Activated CD4-positive, alpha-beta T cell treated with anti-CD3 and anti-CD28 coated beads for 1 hour (primary cell): ENCODE results near the gene PCDH10.
"Not testable (repeated sequence)": the region's sequence is repeated elsewhere in the genome, so short reads cannot be mapped to it uniquely, and the experiment has no call there.

ENCODE experiments used
- DNase-seq: peaks from one replicate; pipeline ENCODE4 v3.0.0-alpha.2; 2020

PCDH10 gene

DNA sequence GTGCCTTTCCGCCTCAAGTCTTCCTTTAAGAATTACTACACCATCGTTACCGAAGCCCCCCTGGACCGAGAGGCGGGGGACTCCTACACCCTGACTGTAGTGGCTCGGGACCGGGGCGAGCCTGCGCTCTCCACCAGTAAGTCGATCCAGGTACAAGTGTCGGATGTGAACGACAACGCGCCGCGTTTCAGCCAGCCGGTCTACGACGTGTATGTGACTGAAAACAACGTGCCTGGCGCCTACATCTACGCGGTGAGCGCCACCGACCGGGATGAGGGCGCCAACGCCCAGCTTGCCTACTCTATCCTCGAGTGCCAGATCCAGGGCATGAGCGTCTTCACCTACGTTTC, 2.2 kb downstream of the PCDH10 start:
- no peak for DNase-seq

DNA sequence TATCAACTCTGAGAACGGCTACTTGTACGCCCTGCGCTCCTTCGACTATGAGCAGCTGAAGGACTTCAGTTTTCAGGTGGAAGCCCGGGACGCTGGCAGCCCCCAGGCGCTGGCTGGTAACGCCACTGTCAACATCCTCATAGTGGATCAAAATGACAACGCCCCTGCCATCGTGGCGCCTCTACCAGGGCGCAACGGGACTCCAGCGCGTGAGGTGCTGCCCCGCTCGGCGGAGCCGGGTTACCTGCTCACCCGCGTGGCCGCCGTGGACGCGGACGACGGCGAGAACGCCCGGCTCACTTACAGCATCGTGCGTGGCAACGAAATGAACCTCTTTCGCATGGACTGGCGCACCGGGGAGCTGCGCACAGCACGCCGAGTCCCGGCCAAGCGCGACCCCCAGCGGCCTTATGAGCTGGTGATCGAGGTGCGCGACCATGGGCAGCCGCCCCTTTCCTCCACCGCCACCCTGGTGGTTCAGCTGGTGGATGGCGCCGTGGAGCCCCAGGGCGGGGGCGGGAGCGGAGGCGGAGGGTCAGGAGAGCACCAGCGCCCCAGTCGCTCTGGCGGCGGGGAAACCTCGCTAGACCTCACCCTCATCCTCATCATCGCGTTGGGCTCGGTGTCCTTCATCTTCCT, 2.7 kb downstream of the PCDH10 start:
- no peak for DNase-seq

DNA sequence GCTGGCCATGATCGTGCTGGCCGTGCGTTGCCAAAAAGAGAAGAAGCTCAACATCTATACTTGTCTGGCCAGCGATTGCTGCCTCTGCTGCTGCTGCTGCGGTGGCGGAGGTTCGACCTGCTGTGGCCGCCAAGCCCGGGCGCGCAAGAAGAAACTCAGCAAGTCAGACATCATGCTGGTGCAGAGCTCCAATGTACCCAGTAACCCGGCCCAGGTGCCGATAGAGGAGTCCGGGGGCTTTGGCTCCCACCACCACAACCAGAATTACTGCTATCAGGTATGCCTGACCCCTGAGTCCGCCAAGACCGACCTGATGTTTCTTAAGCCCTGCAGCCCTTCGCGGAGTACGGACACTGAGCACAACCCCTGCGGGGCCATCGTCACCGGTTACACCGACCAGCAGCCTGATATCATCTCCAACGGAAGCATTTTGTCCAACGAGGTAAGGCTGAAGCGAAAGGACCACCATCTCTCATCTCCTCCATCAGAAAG, 3.3 kb downstream of the PCDH10 start:
- no peak for DNase-seq

DNA sequence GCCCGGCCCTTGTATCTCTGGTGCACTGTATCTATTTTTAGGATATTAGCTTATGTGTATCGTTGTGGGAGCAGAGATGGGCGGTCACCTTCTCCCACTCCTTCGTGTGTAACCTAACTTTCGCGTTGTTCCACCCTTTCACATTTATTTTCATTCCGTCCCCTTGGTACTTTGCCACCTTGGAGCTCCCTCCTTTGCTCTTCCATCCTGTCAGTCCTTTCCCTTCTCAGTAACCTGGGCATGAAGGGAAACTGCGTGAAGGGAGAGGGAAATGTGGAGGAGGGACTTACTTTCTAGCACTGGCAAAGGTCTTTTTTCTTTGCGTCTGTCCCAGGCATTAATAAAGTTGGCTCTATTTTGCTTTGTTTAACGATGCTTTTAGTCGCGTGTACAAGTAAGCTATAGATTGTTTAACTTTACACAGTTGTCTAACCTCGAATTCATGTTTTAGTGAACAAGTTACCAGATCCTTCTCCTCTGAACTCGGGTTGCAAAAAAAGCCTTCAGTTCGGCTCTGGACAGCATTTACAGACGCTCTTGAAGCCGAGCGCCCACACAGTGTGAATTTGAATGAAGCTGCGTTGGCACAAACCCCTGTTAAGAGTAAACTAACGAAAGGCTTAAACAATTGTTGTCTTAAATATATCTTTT, 3.9 kb downstream of the PCDH10 start:
- no peak for DNase-seq

DNA sequence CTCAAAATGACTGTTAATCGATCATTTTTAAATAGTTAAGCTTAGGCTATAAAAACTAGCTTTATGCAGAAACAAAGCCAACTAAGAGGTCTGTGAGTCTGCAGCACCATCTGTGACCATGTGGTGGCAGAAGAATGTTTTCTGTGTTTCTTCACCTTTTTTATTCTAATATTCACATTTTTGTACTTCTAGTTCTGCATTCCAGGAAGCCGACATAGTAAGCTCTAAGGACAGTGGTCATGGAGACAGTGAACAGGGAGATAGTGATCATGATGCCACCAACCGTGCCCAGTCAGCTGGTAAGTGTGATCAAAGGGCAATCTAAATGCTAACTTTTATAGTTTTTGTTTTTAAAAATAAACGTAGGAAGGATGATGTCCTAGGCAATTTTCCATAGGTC, 5.6 kb downstream of the PCDH10 start:
- no peak for DNase-seq

DNA sequence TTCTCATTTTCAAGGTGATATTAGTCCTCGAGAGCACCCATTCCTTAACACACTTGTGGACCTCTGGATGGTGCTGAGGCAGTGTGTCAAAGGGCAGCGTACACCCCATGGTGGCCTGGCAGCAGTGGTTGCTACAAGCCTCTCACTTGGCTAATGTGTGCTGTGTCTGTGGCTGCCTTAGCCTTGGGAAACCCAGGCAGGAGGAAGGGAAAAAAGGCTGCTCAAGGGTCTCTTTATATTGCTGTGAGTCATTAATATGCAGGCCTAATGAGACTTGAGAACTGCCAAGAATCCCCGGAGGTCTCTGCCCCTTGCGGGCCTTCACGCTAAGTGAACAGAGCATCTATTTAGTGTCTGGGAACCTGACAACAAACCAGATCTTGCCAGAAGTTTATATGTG, 7.0 kb downstream of the PCDH10 start:
- DNase-seq: no peak

DNA sequence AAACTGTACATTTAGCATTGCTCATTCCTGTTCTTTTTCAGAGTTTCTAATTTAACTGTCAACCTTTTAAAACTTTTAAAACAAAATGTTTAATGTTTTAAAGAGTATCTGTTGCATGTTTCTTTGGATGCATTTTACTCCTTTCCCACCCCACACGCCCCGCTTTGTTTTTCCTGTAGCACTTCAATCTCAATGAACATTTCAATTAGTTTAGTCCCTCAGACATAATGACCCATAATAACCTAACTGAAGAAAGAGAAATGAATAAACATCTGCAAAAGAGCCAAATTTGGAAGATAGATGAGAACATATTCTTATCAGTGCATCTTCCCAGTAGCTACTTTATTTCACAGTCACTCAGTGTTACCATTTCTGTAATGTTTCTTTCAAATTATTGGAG, 7.5 kb downstream of the PCDH10 start:
- no peak for DNase-seq

DNA sequence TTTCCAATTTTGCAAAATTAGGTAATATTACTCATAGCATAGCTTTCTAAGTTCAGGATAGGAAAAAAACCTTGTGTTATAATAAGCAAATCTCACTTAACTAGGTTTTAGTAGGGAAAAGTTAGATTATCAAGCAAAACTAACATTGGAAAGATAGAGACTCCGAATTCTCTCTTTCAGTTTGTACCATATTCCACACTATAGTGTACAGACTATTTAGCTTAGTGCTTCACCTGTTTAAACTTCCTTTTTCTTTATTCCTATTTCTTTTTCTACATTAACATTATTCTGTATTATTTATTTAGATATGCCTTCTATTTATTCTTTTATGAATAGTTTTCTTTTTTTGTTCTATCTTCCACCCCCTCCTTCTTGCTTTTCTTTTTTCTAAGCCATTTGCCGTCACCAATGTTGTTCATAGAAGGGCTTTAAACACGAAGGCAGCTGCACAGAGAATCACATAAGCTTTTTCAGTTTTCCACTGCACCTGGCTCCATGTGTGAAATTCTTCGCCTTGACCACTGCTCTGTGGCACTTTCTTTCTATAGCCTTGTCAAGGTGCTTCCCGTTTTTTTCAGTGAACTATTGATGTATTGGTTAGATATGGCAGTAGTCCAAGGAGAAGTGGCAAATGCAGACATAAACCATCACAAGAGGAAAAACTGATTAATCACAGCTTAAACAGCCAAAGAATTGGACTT, 8.5 kb downstream of the PCDH10 start:
- no peak for DNase-seq

DNA sequence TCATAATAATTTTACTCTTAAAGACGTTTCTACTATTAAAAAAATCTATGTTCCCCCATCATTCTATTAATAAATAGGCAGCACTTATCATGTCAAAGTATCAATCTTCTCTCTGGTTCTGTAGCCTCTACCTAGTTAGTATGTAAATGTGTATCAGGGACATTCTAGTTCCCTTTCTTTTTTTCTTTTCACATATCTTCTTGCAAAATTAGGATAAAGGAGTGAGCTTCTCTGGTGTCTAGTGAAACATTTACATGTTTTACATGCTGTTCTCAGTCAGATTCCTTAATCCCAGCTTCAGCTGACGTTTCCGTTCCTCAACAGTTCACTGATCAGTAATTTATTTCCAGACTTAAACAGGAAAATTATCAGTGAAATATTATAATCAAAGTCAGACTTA, 11.8 kb downstream of the PCDH10 start:
- DNase-seq: no peak

DNA sequence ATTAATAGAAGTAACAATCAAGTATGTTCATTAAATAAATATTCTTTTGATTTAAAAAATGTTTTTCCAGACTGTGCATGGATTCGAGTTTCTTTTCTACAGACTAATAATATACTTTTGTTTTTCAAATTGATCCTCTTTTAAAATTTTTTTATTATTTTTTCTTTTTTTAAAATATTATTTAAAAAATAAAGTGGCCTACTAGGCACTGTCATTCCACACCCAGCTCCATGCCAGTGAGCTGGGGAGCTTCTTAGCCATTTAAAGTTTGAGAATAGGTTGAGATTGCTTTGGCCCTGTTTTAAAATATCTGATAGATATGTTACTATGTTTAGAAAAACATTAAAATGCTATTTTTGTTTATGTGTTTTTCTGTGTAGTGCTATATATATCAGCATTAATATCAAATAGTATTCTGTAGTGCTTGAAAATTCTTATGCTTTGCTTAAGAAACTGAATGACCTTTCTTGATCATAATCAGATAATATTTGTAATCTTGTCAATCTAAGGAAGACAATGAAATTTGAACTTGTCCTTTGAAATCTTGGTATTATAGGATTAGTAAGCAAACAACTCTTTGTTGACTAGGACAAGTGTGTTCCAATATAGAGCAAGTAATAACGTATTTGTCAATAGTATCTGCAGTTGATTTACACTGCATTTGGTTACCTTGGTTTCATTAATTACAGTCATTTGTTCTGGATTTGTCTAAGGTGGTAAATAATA, 12.6 kb downstream of the PCDH10 start:
- DNase-seq: no peak

DNA sequence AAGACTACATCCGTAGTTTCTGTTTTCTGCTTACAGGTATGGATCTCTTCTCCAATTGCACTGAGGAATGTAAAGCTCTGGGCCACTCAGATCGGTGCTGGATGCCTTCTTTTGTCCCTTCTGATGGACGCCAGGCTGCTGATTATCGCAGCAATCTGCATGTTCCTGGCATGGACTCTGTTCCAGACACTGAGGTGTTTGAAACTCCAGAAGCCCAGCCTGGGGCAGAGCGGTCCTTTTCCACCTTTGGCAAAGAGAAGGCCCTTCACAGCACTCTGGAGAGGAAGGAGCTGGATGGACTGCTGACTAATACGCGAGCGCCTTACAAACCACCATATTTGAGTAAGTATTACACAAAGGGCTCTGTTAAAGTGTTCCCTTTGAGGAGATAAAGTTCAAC, 13.8 kb downstream of the PCDH10 start:
- DNase-seq: no peak

DNA sequence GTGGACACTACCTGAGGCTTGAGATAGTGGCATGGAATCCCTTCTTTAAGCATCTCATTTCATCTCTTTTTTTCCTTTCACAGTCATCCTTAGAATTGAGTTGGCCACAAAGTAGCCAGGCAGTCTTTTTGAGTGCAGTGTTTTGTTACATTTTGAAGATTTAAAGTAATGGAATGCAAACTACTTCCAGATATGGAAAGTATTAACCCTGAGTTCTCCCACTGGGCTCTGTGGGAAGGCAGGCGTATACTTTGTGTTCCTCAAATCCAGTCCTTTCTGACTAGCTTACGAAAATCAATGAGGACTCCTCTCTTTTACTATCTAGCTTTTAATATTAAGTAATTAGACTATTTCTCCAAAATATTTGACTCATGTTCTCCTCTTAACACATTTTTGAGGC, 29.9 kb downstream of the PCDH10 start:
- no peak for DNase-seq

DNA sequence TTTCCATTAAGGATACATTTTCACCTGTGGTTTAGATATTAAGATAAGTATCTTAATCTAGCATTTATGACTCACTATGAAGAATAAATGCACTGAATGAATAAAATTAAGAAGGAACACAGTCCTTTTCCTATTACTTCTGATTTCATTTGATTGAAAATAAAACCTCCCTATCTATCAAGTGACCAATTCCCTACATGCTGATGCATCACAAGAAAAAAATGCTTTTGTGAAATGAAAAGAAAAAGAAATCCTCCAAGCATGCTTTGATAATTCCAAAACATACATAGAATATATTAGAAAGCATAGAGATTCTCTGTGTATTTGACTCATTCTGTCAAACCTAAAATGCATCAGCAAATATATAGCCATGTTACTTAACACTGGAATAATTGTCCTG, 37.1 kb downstream of the PCDH10 start:
- no peak for DNase-seq

DNA sequence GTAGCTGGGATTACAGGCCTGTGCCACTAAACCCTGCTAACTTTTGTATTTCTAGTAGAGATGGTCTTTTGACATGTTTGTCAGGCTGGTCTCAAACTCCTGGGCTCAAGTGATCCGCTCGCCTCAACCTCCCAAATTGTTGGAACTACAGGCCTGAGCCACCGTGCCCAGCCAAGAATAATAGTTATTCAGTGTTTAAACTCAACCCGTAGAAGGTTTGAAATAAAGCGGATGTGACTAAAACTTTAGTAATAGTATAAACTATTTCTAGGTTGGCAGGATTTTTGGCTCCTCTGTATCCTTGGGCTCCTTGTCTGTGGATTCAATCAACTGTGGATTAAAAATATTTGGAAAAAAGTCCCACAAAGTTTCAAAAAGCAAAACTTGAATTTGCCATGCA, 37.8 kb downstream of the PCDH10 start:
- no peak for DNase-seq

DNA sequence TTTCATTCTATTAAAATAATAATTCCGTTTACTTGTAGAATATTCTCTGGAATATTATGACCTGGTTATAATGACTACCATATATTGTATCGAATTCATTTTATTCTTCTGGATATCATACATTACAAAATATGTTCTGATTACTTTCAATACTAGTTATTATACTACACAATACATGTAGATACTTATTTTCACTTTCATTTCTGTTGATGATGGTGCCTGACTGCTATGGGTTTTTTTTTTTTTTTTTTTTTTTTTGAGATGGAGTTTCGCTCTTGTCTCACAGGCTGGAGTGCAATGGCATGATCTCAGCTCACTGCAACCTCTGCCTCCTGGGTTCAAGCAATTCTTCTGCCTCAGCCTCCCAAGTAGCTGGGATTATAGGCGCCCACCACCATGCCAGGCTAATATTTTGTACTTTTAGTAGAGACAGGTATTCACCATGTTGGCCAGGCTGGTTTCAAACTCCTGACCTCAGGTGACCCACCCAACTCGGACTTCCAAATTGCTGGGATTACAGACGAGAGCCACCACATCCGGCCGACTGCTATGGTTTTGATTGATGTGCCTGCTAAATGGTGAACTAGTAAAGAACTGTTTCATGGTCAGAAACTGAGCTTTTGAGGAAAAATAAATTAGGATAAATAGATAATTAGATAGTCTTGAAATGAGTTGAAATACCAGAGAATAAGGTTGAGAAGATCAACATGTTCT, 39.5 kb downstream of the PCDH10 start:
- DNase-seq: no peak

DNA sequence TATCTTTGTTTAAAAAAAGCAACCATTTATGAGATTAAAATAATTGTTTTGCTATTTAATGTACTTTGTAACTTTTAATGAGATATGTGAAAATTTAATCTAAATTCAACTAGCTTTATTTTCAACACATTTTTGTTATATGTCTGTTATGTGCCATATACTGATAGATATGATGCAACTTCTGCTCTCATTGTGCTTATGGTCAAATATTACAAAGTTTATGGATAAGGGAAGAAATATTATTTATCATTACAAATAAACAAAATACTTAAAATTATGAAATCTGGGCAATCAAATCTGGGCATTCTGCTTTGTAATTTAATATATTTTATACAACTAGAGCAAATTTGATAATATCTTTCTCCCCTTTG, 40.0 kb downstream of the PCDH10 start:
- no peak for DNase-seq

DNA sequence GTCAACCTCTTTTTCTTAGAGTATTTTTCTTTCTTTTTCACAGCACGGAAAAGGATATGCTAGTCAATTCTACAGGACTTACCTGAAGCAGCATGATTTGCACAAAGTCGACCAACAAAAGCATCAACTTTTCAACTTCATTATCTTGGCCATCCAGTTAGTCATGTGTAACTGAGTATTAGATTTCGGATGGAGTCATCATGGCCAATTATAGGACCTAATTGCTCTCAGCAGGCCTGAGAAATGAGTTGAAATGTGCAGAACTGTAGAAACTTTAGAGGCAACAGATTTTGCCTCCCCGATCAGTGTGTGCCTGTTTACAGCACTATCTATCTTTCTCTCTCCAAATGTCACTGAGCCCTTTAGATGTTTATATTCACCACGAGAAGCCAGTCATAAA, 41.0 kb downstream of the PCDH10 start:
- no peak for DNase-seq

DNA sequence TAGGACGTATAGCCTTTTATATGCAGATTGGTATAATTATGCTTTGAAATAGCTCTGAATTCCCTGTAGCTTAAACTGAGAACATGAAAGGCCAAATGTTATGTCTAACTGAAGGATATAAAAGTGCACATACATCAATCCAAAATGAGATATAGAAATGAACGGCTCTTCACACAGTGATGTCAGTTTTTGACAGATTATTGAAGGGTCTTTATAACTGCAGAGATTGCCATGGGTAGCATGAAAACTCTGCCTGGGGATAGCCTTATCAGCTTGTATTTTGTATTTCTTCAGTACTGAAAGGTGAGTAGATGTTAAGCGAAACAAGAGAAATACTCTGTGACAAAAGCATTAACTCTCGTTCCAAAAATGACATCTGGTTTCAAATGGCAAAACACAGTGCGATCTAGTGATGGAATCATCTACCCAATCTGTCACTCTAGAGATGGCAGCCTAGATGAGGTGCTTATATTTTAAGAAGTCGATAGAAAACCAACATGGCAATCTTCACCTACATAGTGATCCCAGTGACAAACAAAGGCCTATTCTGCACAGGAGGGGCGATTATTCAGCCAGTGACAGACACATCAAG, 59.7 kb downstream of the PCDH10 start:
- DNase-seq: no peak

DNA sequence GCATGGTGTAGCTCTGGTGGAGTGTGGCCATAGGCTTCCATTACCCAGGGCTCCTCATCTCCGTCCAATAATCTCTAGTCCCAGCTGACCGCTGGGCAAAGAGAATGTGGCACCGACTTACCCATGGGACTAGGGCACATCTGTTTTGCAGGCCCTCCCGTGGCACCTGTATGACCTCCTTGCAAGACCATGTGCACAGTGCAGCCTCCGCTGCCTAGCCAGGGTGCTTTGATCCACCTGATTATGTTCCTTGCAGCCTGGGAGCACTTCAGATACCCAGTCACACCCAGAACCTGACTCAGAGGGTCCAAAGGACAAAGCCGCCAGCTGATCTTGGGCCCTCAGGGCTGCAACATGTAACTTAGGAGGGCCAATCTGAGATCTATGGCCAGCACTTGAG, 84.8 kb downstream of the PCDH10 start:
- DNase-seq: no peak

DNA sequence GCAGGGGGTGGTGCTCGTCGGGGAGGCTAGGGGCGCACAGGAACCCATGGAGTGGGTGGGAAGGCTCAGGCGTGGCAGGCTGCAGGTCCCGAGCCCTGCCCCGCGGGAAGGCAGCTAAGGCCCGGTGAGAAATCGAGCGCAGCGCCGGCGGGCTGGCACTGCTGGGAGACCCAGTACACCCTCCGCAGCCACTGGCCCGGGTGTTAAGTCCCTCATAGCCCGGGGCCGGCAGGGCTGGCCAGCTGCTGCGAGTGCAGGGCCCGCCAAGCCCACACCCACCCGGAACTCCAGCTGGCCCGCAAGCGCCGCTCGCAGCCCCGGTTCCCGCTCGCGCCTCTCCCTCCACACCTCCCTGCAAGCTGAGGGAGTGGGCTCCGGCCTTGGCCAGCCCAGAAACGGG, 91.4 kb downstream of the PCDH10 start:
- DNase-seq: not testable (repeated sequence)
